T-helper 1 cell treated with Interleukin-12 subunit alpha and Interleukin-12 subunit beta and Interleukin-4 antibody, amounts not matched to agents 30 μg/mL and 1 μg/mL, for 36 hours (primary cell): ENCODE results near the gene KIFAP3.
"Not testable (repeated sequence)": the region's sequence is repeated elsewhere in the genome, so short reads cannot be mapped to it uniquely, and the experiment has no call there.

Experiments
- H3K27ac Mint-ChIP-seq: one replicate; pipeline ENCODE4 v1.8.0; 2021; ENCODE audit warnings: mild to moderate bottlenecking, mixed read lengths
- H3K27me3 Mint-ChIP-seq: one replicate; pipeline ENCODE4 v1.8.0; 2021; ENCODE audit warnings: low read depth, mixed read lengths
- H3K36me3 Mint-ChIP-seq: one replicate; pipeline ENCODE4 v1.8.0; 2021; ENCODE audit warnings: low read depth, mixed read lengths
- H3K4me1 Mint-ChIP-seq: one replicate; pipeline ENCODE4 v1.8.0; 2021; ENCODE audit warnings: low read depth, mixed read lengths
- H3K4me3 Mint-ChIP-seq: one replicate; pipeline ENCODE4 v1.8.0; 2021; ENCODE audit warnings: mild to moderate bottlenecking, moderate library complexity, mixed read lengths
- H3K9me3 Mint-ChIP-seq: one replicate; pipeline ENCODE4 v1.8.0; 2021; ENCODE audit warnings: mixed read lengths

The KIFAP3 gene

GRCh38 chr1:169885207-169885606 lies 189.3 kb downstream of the KIFAP3 start:
- H3K9me3 Mint-ChIP-seq, result no peaks in the 10 kb centered on the region
- peaks cover 33% of the 10 kb centered on the region for H3K4me1 Mint-ChIP-seq
- H3K27me3 Mint-ChIP-seq, result no peaks in the 10 kb centered on the region
- peaks cover 34% of the 10 kb centered on the region for H3K36me3 Mint-ChIP-seq
- H3K27ac Mint-ChIP-seq, result no peak overlapping the region
- H3K4me3 Mint-ChIP-seq, result no peak overlapping the region

- Mint-ChIP-seq H3K27ac (no peak overlapping the region), H3K4me3 (no peak overlapping the region), H3K27me3 (no peaks in the 10 kb centered on the region), H3K4me1 (peaks cover 30% of the 10 kb centered on the region), H3K36me3 (peaks cover 36% of the 10 kb centered on the region), H3K9me3 (no peaks in the 10 kb centered on the region)
Measured at GRCh38 chr1:169884634-169885033, 189.9 kb downstream of the KIFAP3 start.

GRCh38 chr1:169882039-169882511 lies 192.4 kb downstream of the KIFAP3 start:
- Mint-ChIP-seq H3K4me1 (peaks cover 26% of the 10 kb centered on the region), H3K27me3 (no peaks in the 10 kb centered on the region), H3K36me3 (peaks cover 40% of the 10 kb centered on the region), H3K9me3 (no peaks in the 10 kb centered on the region), H3K4me3 (no peak overlapping the region), H3K27ac (no peak overlapping the region)

DNA sequence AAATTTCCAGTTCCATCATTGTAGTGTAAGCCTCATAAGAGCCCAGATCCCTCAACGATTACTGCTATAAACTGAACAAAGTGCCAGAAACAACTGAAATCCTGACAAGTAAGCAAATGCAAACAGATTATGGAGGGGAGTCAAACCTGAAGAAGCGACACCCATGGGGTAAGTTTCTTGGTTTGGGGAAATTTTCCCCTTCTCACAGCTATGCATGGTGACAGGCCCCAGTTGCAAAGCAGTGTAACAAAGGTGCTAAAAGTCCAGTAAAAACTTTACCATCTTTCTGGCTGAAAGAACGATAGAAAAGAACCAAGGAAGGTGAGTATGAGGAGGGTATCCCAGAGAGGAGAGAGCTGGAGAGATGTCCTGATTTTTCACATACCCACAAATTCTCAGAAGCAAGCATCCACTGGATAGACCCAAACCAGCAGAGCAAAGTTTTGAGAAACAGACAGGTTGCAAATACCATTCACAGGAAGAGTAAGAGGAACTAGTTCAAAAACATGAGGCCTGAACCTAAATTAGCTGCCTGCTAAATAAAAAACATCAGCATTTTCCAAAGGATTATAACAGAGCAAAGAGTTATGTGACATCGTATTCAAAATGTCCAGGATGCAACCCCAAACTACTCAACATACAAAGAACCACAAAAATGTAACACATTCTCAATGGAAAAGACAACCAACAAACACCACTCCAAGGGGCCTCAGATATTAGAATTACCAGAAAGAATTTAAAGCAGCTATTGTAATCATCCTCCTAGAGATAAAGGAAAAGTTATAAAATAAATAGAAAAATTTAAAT lies 195.3 kb downstream of the KIFAP3 start:
- Mint-ChIP-seq H3K4me3 (no peak overlapping the region), H3K27me3 (no peaks in the 10 kb centered on the region), H3K27ac (no peak overlapping the region), H3K36me3 (peaks cover 45% of the 10 kb centered on the region), H3K4me1 (peaks cover 18% of the 10 kb centered on the region), H3K9me3 (no peaks in the 10 kb centered on the region)

DNA sequence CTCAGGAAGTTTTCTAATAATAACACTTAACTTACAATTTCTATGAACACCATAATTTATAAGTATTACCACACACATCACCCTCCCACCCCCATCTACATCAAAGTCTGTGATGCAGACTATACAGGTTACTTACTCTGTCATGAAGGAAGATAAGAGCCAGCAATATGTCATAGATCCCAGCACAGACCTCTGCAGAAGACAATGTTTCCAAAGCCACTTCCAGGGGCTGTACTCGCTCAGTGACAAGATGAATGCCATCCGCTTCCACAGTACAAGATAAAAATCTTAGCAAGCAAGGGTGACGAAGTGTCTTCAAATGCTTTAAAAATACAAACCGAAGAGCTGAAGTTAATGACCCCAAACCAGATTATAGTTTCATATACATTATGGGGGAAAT lies 196.0 kb downstream of the KIFAP3 start:
- H3K4me3 Mint-ChIP-seq, result no peak overlapping the region
- no peaks in the 10 kb centered on the region for H3K27me3 Mint-ChIP-seq

DNA sequence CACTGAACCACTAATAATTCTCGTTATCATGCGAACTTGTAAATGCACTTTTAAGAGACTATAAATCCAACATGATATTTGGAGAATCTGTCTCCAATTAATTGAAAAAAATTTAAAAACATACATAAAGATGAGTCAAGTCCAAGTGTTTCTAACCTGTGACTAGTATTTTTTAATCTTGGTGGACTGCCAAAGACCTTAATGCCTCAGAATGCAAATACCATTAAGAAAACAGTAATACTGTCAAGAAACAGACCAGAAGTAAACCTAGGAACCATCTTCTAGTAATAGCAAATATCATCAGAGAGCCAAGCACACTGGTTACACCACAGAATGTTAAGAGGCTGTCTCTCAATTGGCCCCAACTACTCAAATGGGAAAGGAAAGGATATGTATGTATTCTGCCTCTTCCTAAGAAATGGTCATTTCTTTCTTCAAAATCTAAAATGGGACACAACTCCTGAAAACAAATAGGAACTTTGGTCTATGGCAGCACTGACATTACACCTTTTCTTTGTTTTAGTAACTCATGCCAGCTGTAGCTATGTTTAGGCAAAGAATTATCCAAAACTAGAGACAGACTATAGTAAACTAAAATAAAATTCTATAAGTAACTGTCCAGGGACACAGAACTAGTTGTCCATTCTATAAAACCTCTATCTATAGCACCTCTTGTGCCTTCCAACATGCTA lies 196.5 kb downstream of the KIFAP3 start:
- H3K4me3 Mint-ChIP-seq, result no peak overlapping the region
- H3K9me3 Mint-ChIP-seq, result peaks cover 4% of the 10 kb centered on the region
- no peaks in the 10 kb centered on the region for H3K27me3 Mint-ChIP-seq
- peaks cover 54% of the 10 kb centered on the region for H3K36me3 Mint-ChIP-seq
- no peak overlapping the region for H3K27ac Mint-ChIP-seq
- peaks cover 16% of the 10 kb centered on the region for H3K4me1 Mint-ChIP-seq

More for the DNA sequence above, 196.0 kb downstream of the KIFAP3 start:
- Mint-ChIP-seq H3K9me3 (no peaks in the 10 kb centered on the region), H3K36me3 (peaks cover 52% of the 10 kb centered on the region), H3K27ac (no peak overlapping the region), H3K4me1 (peaks cover 20% of the 10 kb centered on the region)

- Mint-ChIP-seq H3K27me3 (no peaks in the 10 kb centered on the region), H3K36me3 (peaks cover 74% of the 10 kb centered on the region), H3K4me1 (peaks cover 15% of the 10 kb centered on the region), H3K4me3 (no peak overlapping the region), H3K9me3 (peaks cover 14% of the 10 kb centered on the region), H3K27ac (no peak overlapping the region)
Measured at GRCh38 chr1:169874229-169874628, 200.3 kb downstream of the KIFAP3 start.

DNA sequence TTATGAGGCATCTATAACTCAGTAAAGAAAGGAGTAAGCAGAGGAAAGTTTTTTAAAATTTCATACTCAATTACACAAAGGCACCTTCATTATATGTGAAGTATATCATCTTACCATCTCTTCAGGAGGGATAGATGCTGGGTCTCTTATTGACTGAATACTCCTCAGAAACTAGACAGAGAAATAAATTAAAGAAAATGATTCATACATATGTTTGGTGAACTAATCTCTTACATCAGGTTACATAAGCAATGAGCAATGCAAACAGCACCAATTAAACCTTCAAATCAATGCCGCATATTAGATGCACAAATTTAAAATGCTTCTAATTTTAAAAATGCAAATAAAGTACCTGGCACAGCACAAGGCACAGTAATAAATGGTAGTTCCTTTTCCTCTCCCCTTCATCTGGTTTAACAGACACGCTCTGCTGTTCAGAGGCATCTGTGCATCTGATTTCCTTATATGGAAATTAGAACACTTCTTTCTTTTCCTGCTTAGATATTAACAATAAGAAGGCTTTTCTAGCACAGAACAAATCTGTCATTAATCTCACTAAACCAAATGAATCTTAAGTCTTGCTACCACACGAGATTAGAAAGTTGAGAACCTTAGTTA lies 200.8 kb downstream of the KIFAP3 start:
- Mint-ChIP-seq H3K27ac (no peak overlapping the region), H3K4me3 (no peak overlapping the region), H3K36me3 (peaks cover 73% of the 10 kb centered on the region), H3K9me3 (peaks cover 14% of the 10 kb centered on the region), H3K27me3 (no peaks in the 10 kb centered on the region), H3K4me1 (peaks cover 12% of the 10 kb centered on the region)

DNA sequence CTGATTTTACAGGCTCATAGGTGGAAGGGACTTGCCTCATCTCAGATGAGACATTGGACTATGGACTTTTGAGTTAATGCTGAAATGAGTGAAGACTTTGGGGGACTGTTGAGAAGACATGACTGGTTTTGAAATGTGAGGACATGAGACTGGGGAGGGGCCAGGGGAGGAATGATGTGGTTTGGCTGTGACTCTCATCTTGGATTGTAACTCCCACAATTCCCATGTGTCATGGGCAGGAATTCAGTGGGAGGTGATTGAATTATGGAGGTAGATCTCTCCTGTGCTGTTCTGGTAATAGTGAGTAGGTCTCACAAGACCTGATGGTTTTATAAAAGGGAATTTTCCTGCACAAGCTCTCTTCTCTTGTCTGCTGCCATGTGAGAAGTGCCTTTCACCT lies 201.6 kb downstream of the KIFAP3 start:
- peaks cover 8% of the 10 kb centered on the region for H3K4me1 Mint-ChIP-seq
- peaks cover 14% of the 10 kb centered on the region for H3K9me3 Mint-ChIP-seq
- no peak overlapping the region for H3K4me3 Mint-ChIP-seq
- H3K27me3 Mint-ChIP-seq, result no peaks in the 10 kb centered on the region
- H3K27ac Mint-ChIP-seq, result no peak overlapping the region
- peaks cover 78% of the 10 kb centered on the region for H3K36me3 Mint-ChIP-seq

GRCh38 chr1:169871988-169872387 lies 202.5 kb downstream of the KIFAP3 start:
- H3K27me3 Mint-ChIP-seq, H3K4me3 Mint-ChIP-seq, H3K27ac Mint-ChIP-seq, H3K4me1 Mint-ChIP-seq: not testable (repeated sequence)
- H3K9me3 Mint-ChIP-seq, result peaks cover 14% of the 10 kb centered on the region
- peaks cover 74% of the 10 kb centered on the region for H3K36me3 Mint-ChIP-seq
